Rectal smooth muscle tissue (tissue), 1 donor: ENCODE results near the gene TMEM26.
"Not testable (repeated sequence)": the region's sequence is repeated elsewhere in the genome, so short reads cannot be mapped to it uniquely, and the experiment has no call there.

Source experiments
- H3K27ac ChIP-seq: one replicate; pipeline ENCODE4 v1.7.0; 2013; ENCODE audit warnings: low read depth, low read length, inconsistent platforms
- H3K27me3 ChIP-seq: one replicate; pipeline ENCODE4 v1.7.0; 2013; ENCODE audit warnings: low read length; ENCODE audit not compliant: control insufficient read depth, insufficient read depth
- H3K36me3 ChIP-seq: one replicate; pipeline ENCODE4 v1.7.0; 2013; ENCODE audit warnings: low read length; ENCODE audit not compliant: control insufficient read depth, insufficient read depth
- H3K4me1 ChIP-seq: one replicate; pipeline ENCODE4 v1.7.0; 2013; ENCODE audit warnings: low read length; ENCODE audit not compliant: control insufficient read depth, insufficient read depth
- H3K4me3 ChIP-seq: one replicate; pipeline ENCODE4 v1.7.0; 2013; ENCODE audit warnings: low read length
- H3K9ac ChIP-seq: one replicate; pipeline ENCODE4 v1.7.0; 2013; ENCODE audit warnings: low read length

Gene TMEM26

DNA sequence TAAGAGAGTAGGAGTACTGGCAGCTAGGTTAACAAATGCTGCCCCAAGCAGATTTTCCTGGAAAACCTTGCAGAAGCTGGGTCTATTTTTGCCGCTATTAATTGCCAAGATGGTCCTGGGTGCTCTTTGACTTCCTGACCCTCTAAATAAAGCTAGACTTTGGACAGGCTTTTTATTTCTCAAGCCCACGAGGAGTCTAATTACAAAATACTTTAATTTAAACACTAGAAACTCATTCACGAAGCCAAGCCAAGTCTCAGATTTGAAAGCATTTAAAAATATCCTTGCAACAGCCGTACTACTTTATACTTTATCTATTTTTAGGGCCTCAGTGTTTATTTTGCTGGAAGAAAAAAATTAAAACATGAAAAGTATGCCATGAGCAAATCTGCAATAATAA is 45.1 kb downstream of the TMEM26 start:
- no peaks in the 10 kb centered on the region for H3K36me3 ChIP-seq
- H3K4me1 ChIP-seq = no peaks in the 10 kb centered on the region
- H3K4me3 ChIP-seq = no peak overlapping the region
- H3K9ac ChIP-seq = no peak overlapping the region
- H3K27ac ChIP-seq = no peak overlapping the region
- H3K27me3 ChIP-seq = no peaks in the 10 kb centered on the region

DNA sequence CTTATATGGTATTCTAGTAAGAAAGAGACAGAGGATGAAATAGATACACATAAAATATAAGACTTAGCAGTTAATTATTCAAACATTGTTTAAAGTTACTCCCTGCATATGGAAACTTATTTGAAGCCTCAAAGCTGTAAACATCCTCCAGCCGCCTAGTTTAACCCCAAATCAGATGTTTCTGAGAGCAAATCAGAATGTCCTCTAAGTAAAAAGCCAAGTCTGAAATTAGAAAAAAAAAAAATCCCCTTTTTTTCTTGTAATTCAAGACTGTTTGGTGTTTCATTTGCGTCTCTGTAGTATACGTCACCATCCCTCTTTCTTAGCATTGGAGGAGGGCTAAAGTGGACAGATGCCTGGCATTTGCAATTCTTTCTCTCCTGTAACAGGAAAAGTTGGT is 46.4 kb downstream of the TMEM26 start:
- no peak overlapping the region for H3K4me3 ChIP-seq
- H3K4me1 ChIP-seq = no peaks in the 10 kb centered on the region
- H3K36me3 ChIP-seq = no peaks in the 10 kb centered on the region
- no peak overlapping the region for H3K9ac ChIP-seq
- no peak overlapping the region for H3K27ac ChIP-seq
- H3K27me3 ChIP-seq = no peaks in the 10 kb centered on the region

DNA sequence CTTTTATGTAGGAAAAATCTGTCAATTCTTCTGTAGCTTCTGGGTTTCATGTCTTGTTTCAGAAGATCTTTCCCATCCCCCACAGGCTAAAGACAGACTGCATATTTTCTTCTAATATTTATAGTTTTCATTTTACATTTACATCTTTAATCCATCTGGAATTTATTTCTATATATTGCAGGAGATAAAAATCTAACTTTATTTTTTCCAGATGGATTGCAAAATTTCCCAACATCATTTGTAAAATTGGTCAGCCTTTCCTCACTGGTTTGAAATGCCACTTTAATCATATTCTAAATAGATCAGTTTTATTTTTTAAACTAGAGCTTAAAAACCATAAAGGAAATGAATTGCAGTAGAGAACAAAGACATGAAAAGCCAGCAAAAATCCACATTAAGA is 46.9 kb downstream of the TMEM26 start:
- H3K27ac ChIP-seq = no peak overlapping the region
- no peaks in the 10 kb centered on the region for H3K27me3 ChIP-seq
- no peak overlapping the region for H3K4me3 ChIP-seq
- H3K36me3 ChIP-seq = no peaks in the 10 kb centered on the region
- no peak overlapping the region for H3K9ac ChIP-seq
- no peaks in the 10 kb centered on the region for H3K4me1 ChIP-seq

DNA sequence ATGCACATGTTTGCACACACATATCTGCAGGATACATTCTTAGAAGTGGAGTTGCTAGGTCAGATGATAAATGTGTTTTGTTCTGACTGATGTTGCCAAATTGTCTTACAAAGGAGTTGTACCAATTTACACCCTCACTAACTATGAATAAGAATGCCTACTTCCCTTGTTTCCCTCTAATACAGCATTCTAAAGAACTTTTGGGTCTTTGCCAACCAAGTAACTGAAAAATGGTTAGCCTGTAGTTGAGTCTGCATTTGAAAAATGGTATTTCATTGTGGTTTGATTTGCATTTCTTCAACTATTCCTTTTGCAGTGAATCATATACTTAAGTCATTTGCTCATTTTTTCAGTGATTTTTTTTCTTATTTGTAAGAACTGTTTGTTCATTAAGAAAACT is 48.4 kb downstream of the TMEM26 start:
- Histone ChIP-seq H3K4me3 (no peak overlapping the region), H3K27me3 (no peaks in the 10 kb centered on the region), H3K9ac (no peak overlapping the region), H3K4me1 (no peaks in the 10 kb centered on the region), H3K36me3 (no peaks in the 10 kb centered on the region), H3K27ac (no peak overlapping the region)

DNA sequence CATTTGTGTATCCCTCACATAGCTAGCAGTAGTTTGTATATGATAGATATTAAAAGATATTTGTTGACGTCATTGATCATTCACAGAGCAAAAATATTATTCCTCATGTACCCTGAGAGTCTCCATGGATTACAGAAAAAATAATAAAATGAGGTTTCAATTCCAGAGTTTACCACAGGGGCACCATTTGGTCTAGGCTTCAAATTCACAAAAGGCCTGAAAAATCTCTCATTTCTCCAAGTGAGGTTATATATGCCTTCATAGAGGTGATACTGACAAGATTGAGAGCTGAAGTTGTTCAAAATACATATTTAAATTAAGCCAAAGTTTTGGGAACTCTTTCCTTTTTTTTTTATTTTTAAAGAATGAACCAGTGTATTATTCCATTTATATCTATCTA is 52.7 kb downstream of the TMEM26 start:
- Histone ChIP-seq H3K27ac (no peak overlapping the region), H3K9ac (no peak overlapping the region), H3K27me3 (no peaks in the 10 kb centered on the region), H3K36me3 (no peaks in the 10 kb centered on the region), H3K4me1 (no peaks in the 10 kb centered on the region), H3K4me3 (no peak overlapping the region)

DNA sequence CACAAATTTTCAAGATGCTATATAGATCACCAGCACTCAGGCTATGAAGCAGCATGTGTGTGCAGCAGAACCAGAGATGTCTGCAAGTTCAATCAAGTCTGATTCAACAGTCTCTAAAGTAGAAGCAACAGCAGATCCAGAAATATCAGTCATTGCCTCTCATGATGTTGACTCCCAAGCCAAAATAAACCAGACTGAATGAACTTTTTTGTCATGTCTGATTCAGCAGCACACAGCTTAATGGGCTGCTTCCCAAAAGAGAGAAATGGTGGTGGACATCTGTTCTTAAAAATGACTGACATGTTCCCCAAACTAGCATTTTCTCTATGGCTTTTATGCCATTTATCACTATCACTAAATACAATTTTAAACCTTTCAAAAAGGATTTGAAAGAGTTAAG is 53.8 kb downstream of the TMEM26 start:
- no peaks in the 10 kb centered on the region for H3K27me3 ChIP-seq
- H3K4me1 ChIP-seq = no peaks in the 10 kb centered on the region
- no peaks in the 10 kb centered on the region for H3K36me3 ChIP-seq
- H3K27ac ChIP-seq = no peak overlapping the region
- no peak overlapping the region for H3K9ac ChIP-seq
- H3K4me3 ChIP-seq = no peak overlapping the region

DNA sequence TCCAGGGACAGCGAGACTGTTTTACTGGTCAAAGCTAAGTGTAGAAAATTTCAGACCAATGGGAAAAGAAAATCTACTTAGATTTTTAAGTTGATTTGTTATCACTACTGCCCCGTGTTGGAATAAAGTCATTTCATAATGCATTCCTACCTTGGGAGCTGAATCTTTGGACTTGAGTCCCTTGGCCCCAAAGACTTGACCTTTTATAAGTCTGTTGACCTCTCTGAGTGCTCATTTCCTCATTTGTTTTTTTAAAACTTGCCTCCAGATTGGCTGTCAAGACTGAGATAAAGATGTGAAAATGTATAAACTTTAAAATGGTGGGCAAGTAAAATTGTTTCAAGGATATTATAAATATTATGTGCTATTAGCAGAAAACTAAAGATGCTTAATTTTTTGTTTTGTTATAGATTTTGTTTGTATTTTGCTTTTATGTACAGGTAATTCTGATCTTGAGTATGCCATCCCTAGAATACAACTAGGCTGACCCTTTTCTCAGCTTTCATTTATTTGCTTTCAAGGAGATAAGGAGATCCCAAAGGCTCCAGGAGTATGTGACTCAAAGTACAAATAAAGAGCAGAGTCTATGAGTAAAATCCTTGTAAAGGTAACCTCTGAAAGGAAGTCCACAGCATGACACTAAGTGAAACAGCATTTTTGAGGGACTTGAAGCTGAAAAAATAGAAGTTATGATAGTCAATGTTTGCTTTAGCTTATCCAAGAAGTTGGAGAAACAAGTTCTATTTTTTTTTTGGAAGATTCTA is 54.6 kb downstream of the TMEM26 start:
- Histone ChIP-seq H3K36me3 (no peaks in the 10 kb centered on the region), H3K4me1 (no peaks in the 10 kb centered on the region), H3K27me3 (no peaks in the 10 kb centered on the region), H3K9ac (no peak overlapping the region), H3K4me3 (no peak overlapping the region), H3K27ac (no peak overlapping the region)

DNA sequence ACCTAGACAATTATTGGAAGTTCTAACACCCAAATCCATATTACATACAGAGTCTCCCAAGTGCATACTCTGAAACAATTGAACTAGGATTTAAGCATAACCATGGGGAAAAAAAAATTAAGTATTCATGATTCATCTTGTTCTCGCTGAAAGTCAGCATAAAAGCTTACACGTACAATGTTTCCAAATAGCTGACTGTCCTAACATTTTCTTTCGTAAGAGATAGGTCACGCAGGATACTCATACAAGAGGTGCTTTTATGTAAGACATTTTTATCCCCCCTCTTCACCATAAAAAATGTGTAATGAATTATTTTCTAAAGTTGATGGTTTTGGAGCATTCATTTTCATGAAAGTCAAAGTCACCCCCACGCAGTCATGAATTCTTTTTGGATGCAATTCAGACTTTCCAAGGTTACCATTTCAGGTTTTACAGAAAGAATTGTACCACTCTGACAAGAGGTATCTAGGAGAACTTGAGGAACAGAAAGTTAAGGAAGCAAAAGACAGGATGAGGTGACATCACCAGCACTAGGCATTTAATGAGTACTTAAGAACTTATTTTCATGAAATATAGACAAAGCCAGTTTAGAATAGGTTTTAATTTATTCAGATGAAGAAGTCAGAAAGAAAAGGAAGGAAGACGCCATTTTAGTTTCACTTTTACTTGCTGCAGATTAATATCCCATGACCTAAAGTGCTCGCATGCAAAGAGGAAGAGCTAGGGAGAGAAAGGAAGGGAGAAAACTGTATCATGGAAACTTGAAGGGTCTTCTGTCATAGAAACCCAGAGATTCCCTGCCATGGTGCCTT is 55.8 kb downstream of the TMEM26 start:
- Histone ChIP-seq H3K27ac (peak overlapping the region; percentile 15), H3K36me3 (no peaks in the 10 kb centered on the region), H3K27me3 (no peaks in the 10 kb centered on the region), H3K9ac (no peak overlapping the region), H3K4me3 (peak overlapping the region; percentile 41), H3K4me1 (no peaks in the 10 kb centered on the region)

DNA sequence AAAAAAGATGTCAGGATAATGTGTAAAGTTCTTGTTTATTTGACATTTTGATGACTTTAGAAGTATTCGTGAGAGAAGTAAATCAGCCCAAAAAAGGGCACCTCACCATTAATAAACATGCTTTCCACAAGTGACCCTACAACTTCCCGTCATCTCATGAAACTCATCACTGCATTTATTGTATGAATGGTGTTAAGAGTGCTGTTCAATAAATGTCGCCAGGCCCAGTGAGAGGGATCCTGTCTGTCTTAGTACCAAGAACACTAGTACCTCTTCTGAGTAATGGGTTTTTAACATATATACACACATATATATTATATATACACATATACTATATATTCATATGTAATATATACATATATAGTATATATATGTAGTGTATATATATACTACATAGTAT is 61.9 kb downstream of the TMEM26 start:
- no peak overlapping the region for H3K27ac ChIP-seq
- no peaks in the 10 kb centered on the region for H3K36me3 ChIP-seq
- H3K4me3 ChIP-seq = no peak overlapping the region
- H3K9ac ChIP-seq = no peak overlapping the region
- H3K4me1 ChIP-seq = no peaks in the 10 kb centered on the region
- no peaks in the 10 kb centered on the region for H3K27me3 ChIP-seq

DNA sequence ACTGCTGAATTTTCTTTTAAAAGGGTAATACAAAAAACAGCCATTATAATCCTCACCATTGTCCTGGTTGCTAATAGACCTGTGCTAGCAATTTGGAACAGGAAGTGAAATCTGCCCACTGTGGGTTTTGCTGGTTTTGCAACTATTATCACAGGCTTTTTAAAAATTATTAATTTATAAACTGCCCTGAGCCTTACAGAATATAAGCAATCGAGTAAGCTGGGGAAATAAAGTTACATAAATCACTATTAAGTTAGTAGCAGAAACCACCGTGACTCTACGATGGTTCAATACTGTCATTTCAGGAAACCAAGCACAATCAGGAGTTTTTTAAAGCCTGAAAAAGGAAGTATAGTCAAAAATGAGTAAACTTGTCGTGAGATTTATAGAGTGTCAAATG is 62.3 kb downstream of the TMEM26 start:
- Histone ChIP-seq H3K4me3 (no peak overlapping the region), H3K9ac (no peak overlapping the region), H3K36me3 (no peaks in the 10 kb centered on the region), H3K27ac (no peak overlapping the region), H3K27me3 (no peaks in the 10 kb centered on the region), H3K4me1 (no peaks in the 10 kb centered on the region)

DNA sequence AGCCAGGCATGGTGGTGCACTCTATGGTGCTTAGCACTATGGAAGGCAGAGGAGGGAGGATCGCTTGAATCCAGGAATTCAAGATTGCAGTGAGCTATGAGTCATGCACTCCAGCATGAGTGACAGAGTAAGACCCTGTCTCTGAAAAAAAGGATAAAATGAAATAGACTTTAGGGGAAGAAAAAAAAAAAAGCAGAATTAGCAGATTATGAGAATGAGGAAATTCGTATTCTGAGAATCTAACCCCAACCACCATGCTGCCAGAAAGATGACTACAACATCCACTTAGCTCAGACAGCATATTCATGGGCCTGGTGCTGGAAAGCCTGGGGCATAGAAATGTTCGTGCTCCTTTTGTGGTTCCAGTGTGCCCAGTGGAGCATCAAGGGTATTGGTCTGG is 63.3 kb downstream of the TMEM26 start:
- Histone ChIP-seq H3K9ac (no peak overlapping the region), H3K4me1 (no peaks in the 10 kb centered on the region), H3K27me3 (no peaks in the 10 kb centered on the region), H3K36me3 (no peaks in the 10 kb centered on the region), H3K27ac (no peak overlapping the region), H3K4me3 (no peak overlapping the region)

DNA sequence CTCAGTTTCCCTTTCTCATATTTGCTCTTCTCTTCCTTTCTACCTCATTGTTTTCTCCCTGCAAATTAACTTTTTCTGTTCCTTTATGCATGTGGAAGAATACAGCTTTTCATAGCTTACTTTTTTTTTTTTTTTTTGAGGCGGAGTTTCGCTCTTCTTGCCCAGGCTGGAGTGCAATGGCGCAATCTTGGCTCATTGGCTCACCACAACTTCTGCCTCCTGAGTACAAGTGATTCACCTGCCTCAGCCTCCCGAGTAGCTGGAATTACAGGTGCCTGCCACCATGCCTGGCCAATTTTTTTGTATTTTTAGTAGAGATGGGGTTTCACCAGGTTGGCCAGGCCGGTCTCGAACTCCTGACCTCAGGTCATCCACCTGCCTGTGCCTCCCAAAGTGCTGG is 64.2 kb downstream of the TMEM26 start:
- H3K4me3 ChIP-seq, H3K4me1 ChIP-seq, H3K27me3 ChIP-seq, H3K27ac ChIP-seq, H3K9ac ChIP-seq, H3K36me3 ChIP-seq: not testable (repeated sequence)
